ENCODE results near the gene ADGRB3.
"Not testable (repeated sequence)": the region's sequence is repeated elsewhere in the genome, so short reads cannot be mapped to it uniquely, and the experiment has no call there.

Gene ADGRB3

DNA sequence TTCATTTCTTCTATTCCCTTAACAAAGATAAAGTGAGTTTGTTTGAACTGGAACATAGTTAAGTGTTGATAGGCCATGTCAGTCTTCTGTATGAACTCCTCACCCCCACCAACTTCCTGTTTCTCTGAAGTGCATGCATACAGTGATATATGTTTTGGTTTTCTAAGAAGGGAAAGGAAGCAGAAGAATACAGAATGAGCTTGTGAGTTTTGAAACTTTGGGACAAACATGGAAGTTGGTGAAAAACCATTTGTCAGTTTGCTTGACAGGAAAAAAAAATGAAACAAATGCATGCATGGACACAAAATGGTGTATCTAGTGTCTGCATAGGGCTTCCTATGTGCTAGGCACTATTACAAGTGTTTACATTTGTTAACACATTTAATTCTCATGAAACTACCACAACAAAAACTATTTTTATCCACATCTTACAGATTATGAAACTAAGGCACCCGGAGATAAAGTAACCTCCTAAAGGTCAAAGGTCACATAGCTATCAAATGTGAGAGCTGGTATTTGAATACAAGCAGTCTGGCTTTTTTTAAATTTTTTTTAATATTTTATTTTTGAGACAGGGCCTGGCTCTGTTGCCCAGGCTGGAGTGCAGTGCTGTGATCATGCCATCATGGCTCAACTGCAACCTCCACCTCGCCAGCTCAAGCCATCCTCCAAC, 105.9 kb downstream of the ADGRB3 start:
- DNase-seq (ENCODE audit: low read depth, low spot score) = no peak

DNA sequence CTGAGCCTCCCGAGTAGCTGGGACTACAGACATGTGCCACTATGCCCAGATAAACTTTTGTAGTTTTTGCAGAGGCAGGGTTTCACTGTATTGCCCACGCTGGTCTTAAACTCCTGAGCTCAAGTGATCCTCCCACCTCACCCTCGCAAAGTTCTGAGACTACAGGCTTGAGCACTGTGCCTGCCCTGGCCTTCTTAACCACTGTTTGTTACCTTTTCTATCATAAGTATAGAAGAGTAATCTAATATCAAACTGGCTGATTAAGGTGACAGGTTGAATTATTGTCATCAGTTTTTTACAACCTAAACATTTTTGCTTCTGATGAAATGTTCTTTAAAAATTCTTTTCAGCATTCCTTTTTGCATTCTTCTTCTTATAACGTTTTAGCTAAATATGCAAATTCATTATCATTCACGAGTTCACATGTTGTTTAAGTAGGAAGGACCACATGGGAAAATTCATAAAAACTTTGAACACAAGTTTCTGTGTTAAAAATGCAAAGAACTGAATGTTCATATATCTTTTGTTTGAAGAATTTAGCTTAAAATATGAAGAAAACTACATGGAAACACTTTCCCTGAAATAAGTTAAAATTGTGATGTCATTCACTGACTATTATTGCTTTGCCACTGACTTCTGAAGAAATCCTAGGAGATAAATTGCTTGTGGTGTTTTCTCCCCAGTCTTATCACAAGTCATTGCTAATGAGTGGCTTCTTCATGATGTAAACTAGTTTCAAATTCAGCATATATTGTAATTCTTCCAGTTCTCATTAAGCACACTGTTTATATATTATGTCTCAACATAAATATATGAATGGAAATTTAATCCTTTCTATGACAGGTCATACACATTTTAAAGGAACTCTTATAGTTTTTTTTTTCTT, 106.7 kb downstream of the ADGRB3 start:
- DNase-seq (ENCODE audit: low read depth, low spot score) = no peak

DNA sequence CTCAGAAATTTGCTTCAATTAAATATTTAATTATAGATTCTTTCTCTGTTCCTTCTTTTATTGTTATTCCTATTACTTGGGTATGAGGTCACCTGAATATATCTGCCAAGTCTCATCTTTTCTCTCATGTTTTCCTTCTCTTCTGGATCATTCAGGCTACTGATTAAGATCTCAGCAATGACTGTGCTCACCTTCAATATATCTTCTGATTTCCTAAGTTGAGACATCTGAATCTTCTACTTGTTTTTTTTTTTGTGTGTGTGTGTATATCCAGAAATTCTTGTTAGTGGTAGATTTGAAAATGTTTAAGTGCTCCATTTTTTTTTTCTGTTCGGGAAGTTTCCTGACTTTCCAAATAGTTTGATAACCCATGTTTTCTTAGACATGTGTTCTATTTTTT, 108.0 kb downstream of the ADGRB3 start:
- no peak for DNase-seq (ENCODE audit: low read depth, low spot score)

- DNase-seq (ENCODE audit: low read depth, low spot score) = not testable (repeated sequence)
Measured at GRCh38 chr6:68744376-68744775, 109.3 kb downstream of the ADGRB3 start.

DNA sequence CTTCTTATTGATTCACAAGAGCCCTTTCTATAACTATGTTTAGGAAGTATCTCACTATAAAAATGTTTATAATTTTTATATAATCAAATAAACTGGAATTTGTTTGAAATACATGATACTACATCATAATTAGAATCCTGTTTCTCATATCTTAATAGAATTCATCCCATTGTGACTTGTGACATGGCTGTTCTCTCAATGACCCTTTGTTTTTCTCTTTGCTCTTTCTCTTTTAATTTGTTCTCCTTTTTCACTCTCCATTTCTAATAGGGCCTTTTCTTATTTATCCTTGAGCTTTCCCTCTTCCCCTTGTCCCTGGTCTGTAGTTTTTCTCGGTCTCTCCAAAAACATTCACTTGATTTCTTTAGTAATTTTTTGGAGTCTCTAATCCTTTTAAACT, 111.3 kb downstream of the ADGRB3 start:
- no peak for DNase-seq (ENCODE audit: low read depth, low spot score)

GRCh38 chr6:68747110-68747790, 112.2 kb downstream of the ADGRB3 start:
- DNase-seq (ENCODE audit: low read depth, low spot score) = no peak

DNA sequence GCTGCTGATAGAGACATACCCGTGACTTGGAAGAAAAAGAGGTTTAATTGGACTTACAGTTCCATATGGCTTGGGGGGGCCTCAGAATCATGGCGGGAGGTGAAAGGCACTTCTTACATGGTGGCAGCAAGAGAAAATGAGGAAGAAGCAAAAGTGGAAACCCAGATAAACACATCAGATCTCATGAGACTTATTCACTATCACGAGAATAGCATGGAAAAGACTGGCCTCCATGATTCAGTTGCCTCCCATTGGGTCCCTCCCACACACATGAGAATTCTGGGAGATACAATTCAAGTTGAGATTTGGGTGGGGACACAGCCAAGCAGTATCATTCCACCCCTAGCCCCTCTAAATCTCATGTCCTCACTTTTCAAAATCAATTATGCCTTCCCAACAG, 112.8 kb downstream of the ADGRB3 start:
- not testable (repeated sequence) for DNase-seq (ENCODE audit: low read depth, low spot score)

- DNase-seq (ENCODE audit: low read depth, low spot score) = no peak
Measured at GRCh38 chr6:68754681-68755213, 119.7 kb downstream of the ADGRB3 start.

DNA sequence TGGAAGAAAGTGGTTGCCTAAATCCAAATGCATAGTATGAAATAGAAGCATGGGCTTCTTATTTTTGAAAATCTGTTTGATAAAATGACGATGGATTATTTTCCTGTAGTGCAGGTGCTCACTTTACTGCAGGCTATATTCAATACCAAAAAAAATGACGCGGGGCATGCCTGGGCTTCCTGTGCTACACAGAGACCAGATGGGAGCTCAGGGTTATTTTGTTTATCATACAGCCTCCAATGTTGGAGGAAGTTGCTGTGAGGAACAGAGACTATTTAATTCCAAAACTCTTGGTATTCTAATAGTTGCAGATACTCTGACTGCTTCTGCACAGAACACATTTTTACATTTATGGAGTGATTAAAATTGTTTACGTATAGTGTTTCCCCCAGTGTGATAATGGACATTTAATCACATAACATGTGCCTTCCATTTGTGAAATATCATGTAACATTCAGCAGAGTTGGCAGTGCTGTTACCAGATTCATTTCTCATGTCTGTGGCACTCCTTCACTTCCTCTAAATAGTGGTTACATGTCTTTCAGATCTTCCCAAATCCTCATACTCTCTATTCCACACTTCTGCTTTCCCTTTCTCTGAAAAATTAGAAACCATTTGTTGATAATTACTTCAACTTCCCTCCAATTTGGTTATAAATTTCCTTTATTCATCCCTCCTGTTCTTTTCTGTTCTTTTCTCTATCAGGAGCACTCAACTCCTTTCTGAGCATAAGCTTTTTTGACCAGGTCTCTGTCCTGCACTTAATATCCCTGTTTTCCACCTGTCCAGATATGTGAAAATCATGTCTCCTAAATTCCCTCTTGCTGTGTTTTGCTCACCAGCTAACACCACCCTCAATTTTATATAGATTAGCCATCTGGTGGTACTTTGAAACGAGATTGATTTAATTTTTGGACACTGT, 121.6 kb downstream of the ADGRB3 start:
- no peak for DNase-seq (ENCODE audit: low read depth, low spot score)

DNA sequence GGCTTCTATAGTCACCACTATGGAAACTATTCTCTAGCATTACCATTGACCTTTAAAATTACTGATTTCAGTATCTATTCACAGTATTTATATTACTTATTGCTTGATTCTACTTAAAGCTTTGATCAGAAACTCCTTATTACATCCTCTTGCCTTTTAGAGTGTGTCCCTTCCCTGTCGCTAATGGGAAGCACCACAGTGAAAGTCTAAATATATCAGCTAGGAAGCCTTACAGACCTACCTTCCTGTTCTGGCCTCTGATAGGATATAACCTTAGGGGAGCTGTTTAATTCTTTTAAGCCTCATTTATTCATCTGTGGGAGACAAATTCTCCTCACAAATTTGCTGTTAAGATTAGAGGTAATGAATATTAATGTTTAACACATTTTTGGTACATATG, 122.7 kb downstream of the ADGRB3 start:
- no peak for DNase-seq (ENCODE audit: low read depth, low spot score)

- DNase-seq (ENCODE audit: low read depth, low spot score) = no peak
Measured at GRCh38 chr6:68758559-68758958, 123.5 kb downstream of the ADGRB3 start.

GRCh38 chr6:68760485-68760884, 125.4 kb downstream of the ADGRB3 start:
- no peak for DNase-seq (ENCODE audit: low read depth, low spot score)

- DNase-seq (ENCODE audit: low read depth, low spot score) = no peak
Measured at GRCh38 chr6:68760941-68761676, 126.0 kb downstream of the ADGRB3 start.

DNA sequence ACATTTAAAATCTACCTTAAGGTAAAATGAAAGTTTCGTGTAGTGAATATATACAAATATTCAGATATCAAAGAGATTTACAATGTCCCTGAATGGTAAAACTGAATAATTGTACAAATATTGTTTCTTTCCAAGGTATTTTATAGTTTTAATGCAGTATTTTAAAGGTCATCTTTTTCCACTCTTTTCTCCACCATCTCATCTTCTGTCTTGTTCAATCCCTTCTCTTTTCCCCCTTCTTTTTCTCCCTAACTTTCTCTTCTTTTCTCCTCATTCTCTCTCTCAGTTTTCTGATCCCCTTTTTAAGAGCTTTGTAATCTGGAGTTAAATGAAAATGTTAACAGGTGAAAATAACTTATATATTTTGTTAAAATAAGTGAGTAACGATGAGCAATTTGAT, 126.9 kb downstream of the ADGRB3 start:
- no peak for DNase-seq (ENCODE audit: low read depth, low spot score)

- no peak for DNase-seq (ENCODE audit: low read depth, low spot score)
Measured at GRCh38 chr6:68771426-68771825, 136.3 kb downstream of the ADGRB3 start.

DNA sequence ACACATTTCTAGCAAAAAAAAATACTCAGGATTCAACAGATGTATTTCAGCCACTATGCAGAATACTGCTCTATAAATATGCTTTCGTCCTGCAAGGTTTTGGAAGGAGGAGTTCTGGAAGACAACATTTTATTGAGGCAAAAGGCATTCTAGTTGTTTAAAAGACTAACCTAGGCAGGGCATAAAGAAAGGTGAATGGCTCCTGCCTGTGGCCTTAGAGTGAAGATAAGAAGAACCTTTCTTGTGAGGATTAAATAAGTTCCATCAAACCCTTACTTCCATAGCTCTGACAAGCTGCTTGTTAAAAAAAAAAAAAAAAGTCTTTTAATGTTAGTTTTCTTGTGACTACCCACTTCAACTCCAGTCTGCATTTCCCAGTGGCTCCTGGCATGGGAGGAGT, 139.8 kb downstream of the ADGRB3 start:
- no peak for DNase-seq (ENCODE audit: low read depth, low spot score)

DNA sequence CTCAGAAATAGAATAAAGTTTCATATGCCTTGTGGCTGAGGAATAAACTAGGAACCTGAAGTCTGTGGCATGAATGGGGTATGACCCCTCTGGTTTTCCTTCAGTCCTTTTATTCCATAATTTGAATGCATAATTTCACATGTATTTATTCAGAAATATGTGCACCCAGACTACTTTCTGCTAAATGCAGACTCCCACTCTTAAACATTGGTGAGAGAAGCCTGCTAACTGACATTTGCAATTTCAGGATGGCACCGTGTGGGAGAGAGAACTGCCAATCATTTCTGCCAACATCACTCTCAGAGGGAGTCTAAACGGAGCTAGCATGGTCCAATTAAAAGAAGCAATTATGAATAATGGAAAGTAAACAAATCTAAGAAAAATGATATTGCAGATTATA, 141.3 kb downstream of the ADGRB3 start:
- no peak for DNase-seq (ENCODE audit: low read depth, low spot score)

DNA sequence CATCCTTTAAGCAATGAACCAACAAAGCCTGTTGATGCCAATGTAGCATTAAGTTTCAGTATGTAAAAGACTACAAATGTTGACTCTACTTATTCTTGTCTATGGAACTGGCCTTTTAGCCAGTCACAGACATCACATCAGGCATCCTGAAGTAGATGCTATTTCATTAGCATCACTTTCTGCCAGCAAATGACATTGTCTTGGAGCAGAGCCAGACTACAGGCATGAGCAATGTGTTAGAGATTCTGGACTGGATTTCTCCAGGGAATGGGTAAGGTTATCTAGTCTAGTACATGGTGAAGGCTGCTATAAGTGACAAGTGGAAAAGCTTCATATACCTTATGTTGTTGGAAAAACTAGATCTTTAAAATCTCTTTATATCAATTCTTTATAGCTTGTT, 142.9 kb downstream of the ADGRB3 start:
- DNase-seq (ENCODE audit: low read depth, low spot score) = no peak

GRCh38 chr6:68778356-68779020, 143.4 kb downstream of the ADGRB3 start:
- no peak for DNase-seq (ENCODE audit: low read depth, low spot score)

DNA sequence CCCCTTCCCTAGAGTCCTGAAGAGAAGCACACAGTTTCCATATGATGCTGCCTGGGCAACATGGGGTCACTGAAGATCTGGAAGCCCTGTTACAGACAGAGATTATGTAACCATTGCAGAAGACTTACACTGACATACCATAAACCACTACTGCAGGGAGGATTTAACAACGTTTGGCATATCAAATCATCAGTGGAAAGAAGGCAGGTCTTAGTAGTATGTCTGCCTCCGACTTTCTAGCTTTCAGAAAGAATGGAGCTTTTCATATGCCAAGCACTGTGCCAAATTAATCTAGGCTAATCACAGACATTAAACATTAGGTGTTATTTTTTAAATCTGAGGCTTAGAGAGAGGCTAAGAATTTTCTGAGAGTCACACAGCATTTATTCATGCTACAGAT, 144.3 kb downstream of the ADGRB3 start:
- no peak for DNase-seq (ENCODE audit: low read depth, low spot score)

Measured in activated naive CD8-positive, alpha-beta T cell treated with anti-CD3 and anti-CD28 coated beads, Interleukin-2, amount 50 U/mL, for 16 hours (primary cell).